ENCODE measurements around the gene ZNF202. TPM values are rescaled to one million over a fixed set of nuclear protein-coding genes. Genes with fewer than 3 reads are reported as not detected.
A peak's percentile ranks its signal among the peaks of the same experiment; 100 is the strongest.
"Not testable (repeated sequence)": the region's sequence is repeated elsewhere in the genome, so short reads cannot be mapped to it uniquely, and the experiment has no call there.

ZNF202 gene
- total RNA-seq, 1 donor from 2014 or later, result 23.3 TPM

- no peak for TF ChIP-seq CTCF (IDR thresholded peaks at IDR 0.05; ENCODE audit: unreplicated experiment)
- Mint-ChIP-seq H3K9me3 (peaks cover 14% of the 10 kb centered on the region), H3K27ac (no peak overlapping the region), H3K4me1 (peaks cover 10% of the 10 kb centered on the region), H3K4me3 (no peak overlapping the region), H3K27me3 (ENCODE audit: low read depth) (no peaks in the 10 kb centered on the region), H3K36me3 (no peaks in the 10 kb centered on the region)
- no peak for DNase-seq (ENCODE audit: low spot score in 2 of 2, unreplicated experiment in 2 of 2)
These were observed 10.3 kb upstream of the ZNF202 start for GRCh38 chr11:123751781-123752180.

GRCh38 chr11:123748349-123748748, 6.9 kb upstream of the ZNF202 start:
- H3K27ac Mint-ChIP-seq; H3K27me3 Mint-ChIP-seq (ENCODE audit: low read depth); H3K36me3 Mint-ChIP-seq; H3K4me3 Mint-ChIP-seq; H3K4me1 Mint-ChIP-seq; DNase-seq (ENCODE audit: low spot score in 2 of 2, unreplicated experiment in 2 of 2): not testable (repeated sequence)
- H3K9me3 Mint-ChIP-seq, result peaks cover 14% of the 10 kb centered on the region

GRCh38 chr11:123745764-123746451, 4.4 kb upstream of the ZNF202 start:
- H3K36me3 Mint-ChIP-seq, result no peaks in the 10 kb centered on the region
- H3K27ac Mint-ChIP-seq, result no peak overlapping the region
- TF ChIP-seq CTCF (IDR thresholded peaks at IDR 0.05; ENCODE audit: unreplicated experiment), result no peak
- H3K4me1 Mint-ChIP-seq, result peaks cover 9% of the 10 kb centered on the region
- no peak for DNase-seq (ENCODE audit: low spot score in 2 of 2, unreplicated experiment in 2 of 2)
- H3K9me3 Mint-ChIP-seq, result peaks cover 14% of the 10 kb centered on the region
- H3K27me3 Mint-ChIP-seq (ENCODE audit: low read depth), result no peaks in the 10 kb centered on the region
- no peak overlapping the region for H3K4me3 Mint-ChIP-seq

- no peak for DNase-seq (ENCODE audit: low spot score in 2 of 2, unreplicated experiment in 2 of 2)
- peaks cover 1% of the 10 kb centered on the region for H3K9me3 Mint-ChIP-seq
- peak overlapping the region; percentile 79 for H3K4me3 Mint-ChIP-seq
- H3K27ac Mint-ChIP-seq, result no peak overlapping the region
- peaks cover 21% of the 10 kb centered on the region for H3K4me1 Mint-ChIP-seq
- H3K27me3 Mint-ChIP-seq (ENCODE audit: low read depth), result no peaks in the 10 kb centered on the region
- no peak for TF ChIP-seq CTCF (IDR thresholded peaks at IDR 0.05; ENCODE audit: unreplicated experiment)
- H3K36me3 Mint-ChIP-seq, result peaks cover 12% of the 10 kb centered on the region
These were observed 1.3 kb upstream of the ZNF202 start for GRCh38 chr11:123742724-123743120.

GRCh38 chr11:123742031-123742723, 717 bp upstream of the ZNF202 start:
- H3K4me1 Mint-ChIP-seq, result peaks cover 21% of the 10 kb centered on the region

More at GRCh38 chr11:123742031-123742723, 717 bp upstream of the ZNF202 start:
- peak overlapping the region; percentile 57 for H3K27ac Mint-ChIP-seq
- DNase-seq (ENCODE audit: low spot score in 2 of 2, unreplicated experiment in 2 of 2), result no peak
- no peak for TF ChIP-seq CTCF (IDR thresholded peaks at IDR 0.05; ENCODE audit: unreplicated experiment)
- no peaks in the 10 kb centered on the region for H3K27me3 Mint-ChIP-seq (ENCODE audit: low read depth)
- H3K4me3 Mint-ChIP-seq, result peak overlapping the region; percentile 79
- H3K36me3 Mint-ChIP-seq, result peaks cover 17% of the 10 kb centered on the region
- H3K9me3 Mint-ChIP-seq, result peaks cover 6% of the 10 kb centered on the region
